ENCODE results near the gene RHOBTB3.
A peak's percentile ranks its signal among the peaks of the same experiment; 100 is the strongest.

RHOBTB3 gene

DNA sequence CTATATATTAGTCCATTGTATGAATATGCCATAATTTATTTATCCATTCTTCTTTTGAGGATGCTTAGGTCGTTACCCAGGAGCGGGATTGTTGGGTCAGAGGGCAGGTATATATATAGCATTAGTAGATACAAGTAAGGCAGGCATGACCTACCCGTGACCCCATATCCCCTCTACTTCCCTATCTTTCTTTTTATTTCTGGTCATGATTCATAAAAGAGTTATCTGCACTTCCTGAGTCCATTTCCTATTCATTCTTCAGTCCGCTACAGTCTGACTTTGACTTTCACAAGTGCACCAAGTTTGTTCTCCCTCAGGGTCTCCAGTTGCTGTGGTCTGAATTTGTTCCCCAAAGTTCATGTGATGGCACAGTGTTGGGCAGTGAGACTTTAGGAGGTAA, 6.9 kb downstream of the RHOBTB3 start:
- no peaks in the 10 kb centered on the region for H3K9me2 ChIP-seq (replicated peaks; ENCODE audit: low read depth, low read length)
- peaks cover 76% of the 10 kb centered on the region for H3K79me2 ChIP-seq (ENCODE audit: insufficient read depth, low read length)
- peak overlapping the region; percentile 41 for H3K4me3 ChIP-seq (ENCODE audit: low read length, poor library complexity, severe bottlenecking)
- H2AFZ ChIP-seq (ENCODE audit: low read length) = no peak overlapping the region
- H3K27me3 ChIP-seq (ENCODE audit: insufficient read depth, low read length, poor library complexity, severe bottlenecking) = no peaks in the 10 kb centered on the region
- H3F3A ChIP-seq (ENCODE audit: low read depth) = no peaks in the 10 kb centered on the region
- H3K4me1 ChIP-seq (ENCODE audit: insufficient read depth, low read length, poor library complexity, severe bottlenecking) = peaks cover 61% of the 10 kb centered on the region
- H3K9ac ChIP-seq (ENCODE audit: low read depth, low read length, poor library complexity, severe bottlenecking) = no peak overlapping the region
- peak overlapping the region; percentile 85 for H3K4me2 ChIP-seq (ENCODE audit: low read depth, low read length, poor library complexity, severe bottlenecking)
- peaks cover 39% of the 10 kb centered on the region for H4K20me1 ChIP-seq (ENCODE audit: insufficient read depth, low read length, poor library complexity, severe bottlenecking)
- no peaks in the 10 kb centered on the region for H3K9me3 ChIP-seq (ENCODE audit: insufficient read depth, low read depth, low read length)
- TF ChIP-seq EZH2phosphoT487 (IDR thresholded peaks at IDR 0.05; ENCODE audit: borderline replicate concordance) = no peak
- TF ChIP-seq, protein P1, sequence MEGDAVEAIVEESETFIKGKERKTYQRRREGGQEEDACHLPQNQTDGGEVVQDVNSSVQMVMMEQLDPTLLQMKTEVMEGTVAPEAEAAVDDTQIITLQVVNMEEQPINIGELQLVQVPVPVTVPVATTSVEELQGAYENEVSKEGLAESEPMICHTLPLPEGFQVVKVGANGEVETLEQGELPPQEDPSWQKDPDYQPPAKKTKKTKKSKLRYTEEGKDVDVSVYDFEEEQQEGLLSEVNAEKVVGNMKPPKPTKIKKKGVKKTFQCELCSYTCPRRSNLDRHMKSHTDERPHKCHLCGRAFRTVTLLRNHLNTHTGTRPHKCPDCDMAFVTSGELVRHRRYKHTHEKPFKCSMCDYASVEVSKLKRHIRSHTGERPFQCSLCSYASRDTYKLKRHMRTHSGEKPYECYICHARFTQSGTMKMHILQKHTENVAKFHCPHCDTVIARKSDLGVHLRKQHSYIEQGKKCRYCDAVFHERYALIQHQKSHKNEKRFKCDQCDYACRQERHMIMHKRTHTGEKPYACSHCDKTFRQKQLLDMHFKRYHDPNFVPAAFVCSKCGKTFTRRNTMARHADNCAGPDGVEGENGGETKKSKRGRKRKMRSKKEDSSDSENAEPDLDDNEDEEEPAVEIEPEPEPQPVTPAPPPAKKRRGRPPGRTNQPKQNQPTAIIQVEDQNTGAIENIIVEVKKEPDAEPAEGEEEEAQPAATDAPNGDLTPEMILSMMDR (conservative IDR thresholded peaks at IDR 0.05; ENCODE audit: low read length) = no peak
- H3K36me3 ChIP-seq (ENCODE audit: insufficient read depth, low read length) = peaks cover 6% of the 10 kb centered on the region; the same call in 1 of the 2 replicates

DNA sequence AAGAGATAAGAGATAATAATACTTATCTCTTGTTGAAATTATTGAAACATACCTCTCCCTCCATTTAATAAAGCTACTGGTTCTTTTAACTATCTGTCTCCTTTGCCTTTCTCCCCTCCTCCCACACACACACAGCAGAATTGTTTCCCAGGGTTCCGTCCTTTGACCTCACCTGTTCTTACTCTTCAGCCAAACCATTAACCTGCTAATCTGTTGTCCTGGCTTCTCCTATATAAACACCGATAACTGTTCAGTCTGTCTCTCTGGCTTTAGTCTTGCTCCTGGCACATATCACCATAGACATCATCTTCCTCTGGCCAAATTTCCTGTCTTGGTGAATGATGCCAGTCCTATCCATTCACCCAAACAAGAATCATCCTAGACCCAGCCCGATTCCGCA, 7.7 kb downstream of the RHOBTB3 start:
- H3K27me3 ChIP-seq (ENCODE audit: insufficient read depth, low read length, poor library complexity, severe bottlenecking) = no peaks in the 10 kb centered on the region
- peak overlapping the region; percentile 85 for H3K4me2 ChIP-seq (ENCODE audit: low read depth, low read length, poor library complexity, severe bottlenecking)
- no peak overlapping the region for H3K4me3 ChIP-seq (ENCODE audit: low read length, poor library complexity, severe bottlenecking)
- no peak overlapping the region for H3K9ac ChIP-seq (ENCODE audit: low read depth, low read length, poor library complexity, severe bottlenecking)
- H3K9me3 ChIP-seq (ENCODE audit: insufficient read depth, low read depth, low read length) = no peaks in the 10 kb centered on the region
- TF ChIP-seq EZH2phosphoT487 (IDR thresholded peaks at IDR 0.05; ENCODE audit: borderline replicate concordance) = no peak
- TF ChIP-seq, protein P1 (conservative IDR thresholded peaks at IDR 0.05; ENCODE audit: low read length) = no peak
- no peaks in the 10 kb centered on the region for H3F3A ChIP-seq (ENCODE audit: low read depth)
- peaks cover 6% of the 10 kb centered on the region; the same call in 1 of the 2 replicates for H3K36me3 ChIP-seq (ENCODE audit: insufficient read depth, low read length)
- no peak overlapping the region for H2AFZ ChIP-seq (ENCODE audit: low read length)
- H4K20me1 ChIP-seq (ENCODE audit: insufficient read depth, low read length, poor library complexity, severe bottlenecking) = peaks cover 32% of the 10 kb centered on the region
- no peaks in the 10 kb centered on the region for H3K9me2 ChIP-seq (replicated peaks; ENCODE audit: low read depth, low read length)
- peaks cover 60% of the 10 kb centered on the region for H3K4me1 ChIP-seq (ENCODE audit: insufficient read depth, low read length, poor library complexity, severe bottlenecking)
- H3K79me2 ChIP-seq (ENCODE audit: insufficient read depth, low read length) = peaks cover 74% of the 10 kb centered on the region

DNA sequence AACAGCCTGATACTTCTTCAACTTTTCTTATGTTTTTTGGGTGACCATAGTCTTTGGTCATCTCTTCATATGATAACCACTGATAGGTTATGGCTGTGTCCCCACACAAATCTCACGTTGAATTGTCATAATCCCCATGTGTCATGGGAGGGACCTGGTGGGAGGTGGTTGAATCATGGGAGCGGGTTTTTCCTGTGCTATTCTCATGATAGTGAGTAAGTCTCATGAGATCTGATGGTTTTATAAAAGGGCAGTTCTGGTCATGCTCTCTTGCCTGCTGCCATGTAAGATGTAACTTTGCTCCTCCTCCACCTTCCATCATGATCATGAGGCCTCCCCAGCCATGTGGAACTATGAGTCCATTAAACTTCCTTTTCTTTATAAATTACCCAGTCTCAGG, 8.7 kb downstream of the RHOBTB3 start:
- H3K4me2 ChIP-seq (ENCODE audit: low read depth, low read length, poor library complexity, severe bottlenecking) = no peak overlapping the region
- TF ChIP-seq, protein P1 (conservative IDR thresholded peaks at IDR 0.05; ENCODE audit: low read length) = no peak
- no peak for TF ChIP-seq EZH2phosphoT487 (IDR thresholded peaks at IDR 0.05; ENCODE audit: borderline replicate concordance)
- H3K4me1 ChIP-seq (ENCODE audit: insufficient read depth, low read length, poor library complexity, severe bottlenecking) = peaks cover 50% of the 10 kb centered on the region
- peaks cover 26% of the 10 kb centered on the region for H4K20me1 ChIP-seq (ENCODE audit: insufficient read depth, low read length, poor library complexity, severe bottlenecking)
- H2AFZ ChIP-seq (ENCODE audit: low read length) = no peak overlapping the region
- H3K9me3 ChIP-seq (ENCODE audit: insufficient read depth, low read depth, low read length) = no peaks in the 10 kb centered on the region
- peaks cover 73% of the 10 kb centered on the region for H3K79me2 ChIP-seq (ENCODE audit: insufficient read depth, low read length)
- no peak overlapping the region for H3K4me3 ChIP-seq (ENCODE audit: low read length, poor library complexity, severe bottlenecking)
- H3F3A ChIP-seq (ENCODE audit: low read depth) = no peaks in the 10 kb centered on the region
- peaks cover 6% of the 10 kb centered on the region; the same call in 1 of the 2 replicates for H3K36me3 ChIP-seq (ENCODE audit: insufficient read depth, low read length)
- no peak overlapping the region for H3K9ac ChIP-seq (ENCODE audit: low read depth, low read length, poor library complexity, severe bottlenecking)
- H3K9me2 ChIP-seq (replicated peaks; ENCODE audit: low read depth, low read length) = no peaks in the 10 kb centered on the region
- H3K27me3 ChIP-seq (ENCODE audit: insufficient read depth, low read length, poor library complexity, severe bottlenecking) = no peaks in the 10 kb centered on the region
